ENCODE data around the gene ADAMTS19.
"Not testable (repeated sequence)": the region's sequence is repeated elsewhere in the genome, so short reads cannot be mapped to it uniquely, and the experiment has no call there.

Gene ADAMTS19

DNA sequence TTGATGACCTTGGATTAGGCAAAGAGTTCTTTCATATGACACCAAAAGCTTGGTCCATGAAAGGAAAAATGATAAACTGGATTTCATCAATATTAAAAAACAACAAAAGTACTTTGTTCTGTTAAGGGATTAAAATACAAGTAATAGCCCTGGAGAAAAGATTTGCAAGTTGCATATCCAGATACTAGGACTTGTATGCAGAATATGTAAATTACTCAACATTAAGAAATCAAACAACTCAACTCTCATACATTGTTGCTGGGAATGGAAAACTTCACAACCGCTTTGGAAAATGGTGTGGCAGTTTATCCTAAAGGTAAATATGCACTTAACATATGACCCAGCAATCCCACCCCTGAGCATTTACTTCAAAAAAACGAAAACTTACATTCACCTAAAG is 112.0 kb downstream of the ADAMTS19 start:
- TF ChIP-seq ZNF274 (IDR thresholded peaks at IDR 0.05; ENCODE audit: low read depth, low read length): no peak
- H3K4me3 ChIP-seq (ENCODE audit: low read length): no peak overlapping the region

DNA sequence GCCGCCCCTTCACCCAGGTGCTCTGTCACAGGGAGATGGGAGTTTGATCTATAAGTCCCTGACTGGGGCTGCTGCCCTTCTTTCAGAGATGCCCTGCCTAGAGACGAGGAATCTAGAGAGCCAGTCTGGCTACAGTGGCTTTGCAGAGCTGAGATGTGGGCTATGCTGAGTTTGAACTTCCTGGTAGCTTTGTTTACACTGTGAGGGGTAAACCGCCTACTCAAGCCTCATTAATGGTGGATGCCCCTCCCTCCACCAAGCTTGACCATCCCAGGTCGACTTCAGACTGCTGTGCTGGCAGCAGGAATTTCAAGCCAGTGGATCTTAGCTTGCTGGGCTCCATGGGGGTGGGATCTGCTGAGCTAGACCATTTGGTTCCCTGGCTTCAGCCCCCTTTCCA is 124.4 kb downstream of the ADAMTS19 start:
- not testable (repeated sequence) for H3K4me3 ChIP-seq (ENCODE audit: low read length)

DNA sequence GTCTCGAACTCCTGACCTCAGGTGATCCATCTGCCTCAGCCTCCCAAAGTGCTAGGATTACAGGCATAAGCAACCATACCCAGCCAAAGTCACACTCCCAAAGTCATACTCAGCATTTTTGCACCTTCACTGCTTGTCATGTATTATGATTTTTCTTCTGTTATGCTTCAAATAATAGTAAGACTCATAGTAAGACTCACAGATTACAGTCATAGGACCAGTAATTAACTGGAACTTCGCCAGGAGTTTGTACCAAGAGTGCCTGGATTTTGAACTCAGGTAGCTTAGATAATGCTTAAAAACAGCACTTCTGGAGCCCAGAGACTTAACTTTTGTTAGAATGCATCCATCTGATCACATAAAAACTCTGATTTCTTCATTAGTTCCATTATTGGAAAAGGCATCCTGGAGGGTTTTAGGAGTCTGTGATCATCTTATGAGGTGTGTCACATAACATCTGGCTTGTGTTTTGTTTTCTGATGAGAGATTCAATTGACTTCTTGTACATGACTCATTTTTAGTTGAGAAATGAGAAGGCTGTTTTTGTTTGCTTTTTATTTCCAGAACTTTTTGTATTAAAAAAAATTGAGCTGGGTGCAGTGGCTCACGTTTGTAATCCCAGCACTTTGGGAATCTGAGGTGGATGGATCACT is 131.5 kb downstream of the ADAMTS19 start:
- TF ChIP-seq ZNF274 (IDR thresholded peaks at IDR 0.05; ENCODE audit: low read depth, low read length): no peak

DNA sequence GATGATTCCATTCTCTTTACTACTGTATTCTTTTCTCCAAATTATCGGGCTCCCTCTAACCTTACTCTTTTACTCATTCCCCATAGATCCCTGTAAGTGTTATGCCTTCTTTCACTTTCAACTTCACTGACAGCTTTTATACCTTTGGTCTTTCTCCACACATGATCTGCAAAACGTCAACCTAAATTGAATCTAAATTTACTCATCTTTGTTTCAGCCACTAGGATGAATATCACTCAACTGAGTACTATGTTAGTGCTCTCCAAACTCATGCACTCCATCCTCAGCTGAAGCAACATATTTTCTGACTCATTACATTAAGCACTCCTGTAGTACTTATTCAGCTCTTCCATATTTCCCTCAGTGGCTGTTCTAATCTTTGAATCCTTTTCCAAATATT is 133.4 kb downstream of the ADAMTS19 start:
- no peak overlapping the region for H3K4me3 ChIP-seq (ENCODE audit: low read length)
- no peak for TF ChIP-seq ZNF274 (IDR thresholded peaks at IDR 0.05; ENCODE audit: low read depth, low read length)

More for the DNA sequence above, 131.5 kb downstream of the ADAMTS19 start:
- no peak overlapping the region for H3K4me3 ChIP-seq (ENCODE audit: low read length)

GRCh38 chr5:129601576-129601975 is 141.5 kb downstream of the ADAMTS19 start:
- no peak overlapping the region for H3K4me3 ChIP-seq (ENCODE audit: low read length)
- TF ChIP-seq ZNF274 (IDR thresholded peaks at IDR 0.05; ENCODE audit: low read depth, low read length): no peak

- H3K4me3 ChIP-seq (ENCODE audit: low read length): no peak overlapping the region
- TF ChIP-seq ZNF274 (IDR thresholded peaks at IDR 0.05; ENCODE audit: low read depth, low read length): no peak
Measured at GRCh38 chr5:129608350-129608749, 148.3 kb downstream of the ADAMTS19 start.

- no peak for TF ChIP-seq ZNF274 (IDR thresholded peaks at IDR 0.05; ENCODE audit: low read depth, low read length)
- no peak overlapping the region for H3K4me3 ChIP-seq (ENCODE audit: low read length)
Measured at GRCh38 chr5:129609710-129610109, 149.6 kb downstream of the ADAMTS19 start.

DNA sequence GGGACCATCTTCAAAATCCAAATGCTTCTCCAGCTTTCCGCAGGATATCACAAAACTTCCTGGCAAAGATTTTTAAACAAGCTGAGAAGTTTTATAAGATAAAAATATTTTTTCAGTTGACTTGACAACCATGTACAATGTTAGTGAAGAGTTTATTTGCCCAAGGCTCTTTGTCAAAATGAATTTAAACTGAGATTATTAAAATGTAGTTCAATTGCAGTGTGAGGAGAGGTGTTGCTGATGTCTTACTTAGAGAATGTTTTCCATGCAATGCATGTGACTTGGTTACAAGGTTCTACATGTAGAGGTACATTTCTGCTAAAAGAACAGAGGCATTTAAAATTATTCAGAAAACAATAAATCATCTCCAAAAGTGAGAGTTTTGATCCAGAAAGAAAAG is 156.4 kb downstream of the ADAMTS19 start:
- no peak overlapping the region for H3K4me3 ChIP-seq (ENCODE audit: low read length)
- TF ChIP-seq ZNF274 (IDR thresholded peaks at IDR 0.05; ENCODE audit: low read depth, low read length): no peak

DNA sequence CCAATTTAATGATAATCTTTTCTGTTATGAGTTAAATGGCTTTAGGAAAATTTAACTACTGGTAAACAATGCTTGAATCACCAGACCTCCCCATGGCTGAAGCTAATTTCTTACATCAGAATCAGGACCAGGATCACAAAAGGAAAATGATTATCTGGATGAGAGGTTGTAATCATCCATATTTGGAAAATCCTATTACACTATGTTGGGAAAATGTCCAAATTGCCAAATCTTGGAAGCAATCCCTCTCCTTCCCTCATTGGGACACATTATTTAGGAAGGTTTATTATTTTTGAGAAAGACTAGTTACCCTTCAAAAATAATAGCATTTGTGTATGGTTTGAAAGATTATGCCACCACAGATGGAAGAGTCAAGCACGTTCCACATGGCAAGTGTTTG is 157.1 kb downstream of the ADAMTS19 start:
- H3K4me3 ChIP-seq (ENCODE audit: low read length): no peak overlapping the region
- no peak for TF ChIP-seq ZNF274 (IDR thresholded peaks at IDR 0.05; ENCODE audit: low read depth, low read length)

- no peak overlapping the region for H3K4me3 ChIP-seq (ENCODE audit: low read length)
- no peak for TF ChIP-seq ZNF274 (IDR thresholded peaks at IDR 0.05; ENCODE audit: low read depth, low read length)
Measured at GRCh38 chr5:129619782-129620181, 159.7 kb downstream of the ADAMTS19 start.

GRCh38 chr5:129622531-129622930 is 162.4 kb downstream of the ADAMTS19 start:
- no peak overlapping the region for H3K4me3 ChIP-seq (ENCODE audit: low read length)
- TF ChIP-seq ZNF274 (IDR thresholded peaks at IDR 0.05; ENCODE audit: low read depth, low read length): no peak

GRCh38 chr5:129629575-129629974 is 169.5 kb downstream of the ADAMTS19 start:
- H3K4me3 ChIP-seq (ENCODE audit: low read length): no peak overlapping the region
- TF ChIP-seq ZNF274 (IDR thresholded peaks at IDR 0.05; ENCODE audit: low read depth, low read length): no peak

- H3K4me3 ChIP-seq (ENCODE audit: low read length): no peak overlapping the region
- TF ChIP-seq ZNF274 (IDR thresholded peaks at IDR 0.05; ENCODE audit: low read depth, low read length): no peak
Measured at GRCh38 chr5:129630101-129630500, 170.0 kb downstream of the ADAMTS19 start.

DNA sequence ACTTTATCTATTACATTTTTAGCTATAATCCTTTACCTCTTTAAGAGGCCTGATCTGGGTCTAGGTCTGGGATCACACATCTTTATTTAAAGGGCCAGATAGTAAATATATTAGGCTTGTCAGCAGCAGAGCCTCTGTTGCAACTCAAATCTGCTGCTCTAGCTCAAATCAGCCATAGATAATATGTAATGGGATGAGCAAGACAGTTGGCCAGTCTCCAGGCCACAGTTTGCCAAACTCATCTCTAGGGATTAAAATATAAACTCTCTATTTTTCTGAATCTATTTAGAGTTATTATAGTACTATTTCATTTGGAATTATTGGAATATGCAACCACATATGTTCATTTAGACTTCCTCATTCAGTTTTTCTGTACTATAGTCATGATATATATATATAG is 171.9 kb downstream of the ADAMTS19 start:
- TF ChIP-seq ZNF274 (IDR thresholded peaks at IDR 0.05; ENCODE audit: low read depth, low read length): no peak
- no peak overlapping the region for H3K4me3 ChIP-seq (ENCODE audit: low read length)

GRCh38 chr5:129637501-129637900 is 177.4 kb downstream of the ADAMTS19 start:
- not testable (repeated sequence) for H3K4me3 ChIP-seq (ENCODE audit: low read length)

DNA sequence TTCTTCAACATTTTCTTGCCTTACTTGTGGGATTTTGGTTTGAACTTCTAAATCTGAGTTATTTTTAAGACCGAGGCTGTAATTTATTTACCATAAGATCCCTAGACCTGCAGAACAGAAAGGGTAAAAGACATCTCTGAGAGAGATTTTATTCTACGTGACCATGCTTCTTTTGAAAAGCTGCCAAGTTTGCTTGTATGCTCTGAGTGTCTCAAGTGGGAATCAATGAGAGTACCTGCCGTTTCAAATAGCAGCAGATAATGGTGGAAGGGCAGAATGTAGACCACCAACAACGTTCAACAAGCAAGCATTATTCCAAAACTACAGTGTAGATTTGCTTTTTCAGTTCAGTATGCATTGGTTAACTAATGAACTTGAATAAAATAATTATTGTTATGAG is 179.2 kb downstream of the ADAMTS19 start:
- TF ChIP-seq ZNF274 (IDR thresholded peaks at IDR 0.05; ENCODE audit: low read depth, low read length): no peak
- H3K4me3 ChIP-seq (ENCODE audit: low read length): no peak overlapping the region

Data from GM08714 (cell line).